Ishikawa (cell line): ENCODE data around the gene ABCF2.

Experiments
- CEBPB ChIP-seq: IDR thresholded peaks from 2 replicates; pipeline ENCODE4 v1.6.1; 2012
- CREB1 ChIP-seq: IDR thresholded peaks from 2 replicates; pipeline ENCODE4 v1.6.1; 2012; ENCODE audit warnings: low read depth
- EGR1 ChIP-seq: IDR thresholded peaks from 2 replicates; pipeline ENCODE4 v1.6.1; 2012
- EP300 ChIP-seq: IDR thresholded peaks from 2 replicates; pipeline ENCODE4 v1.6.1; 2012; ENCODE audit warnings: borderline replicate concordance
- FOXM1 ChIP-seq: IDR thresholded peaks from 2 replicates; pipeline ENCODE4 v1.6.1; 2012; ENCODE audit warnings: low read depth, borderline replicate concordance
- NFIC ChIP-seq: IDR thresholded peaks from 2 replicates; pipeline ENCODE4 v1.6.1; 2012
- RAD21 ChIP-seq: IDR thresholded peaks from 2 replicates; pipeline ENCODE4 v1.6.1; 2012; ENCODE audit warnings: low read depth
- REST ChIP-seq: IDR thresholded peaks from 2 replicates; pipeline ENCODE4 v1.6.1; 2012; ENCODE audit warnings: low read depth, mild to moderate bottlenecking
- TAF1 ChIP-seq: IDR thresholded peaks from 2 replicates; pipeline ENCODE4 v1.6.1; 2012; ENCODE audit warnings: low read depth, mild to moderate bottlenecking
- TCF12 ChIP-seq: IDR thresholded peaks from 2 replicates; pipeline ENCODE4 v1.6.1; 2012; ENCODE audit warnings: low read depth
- YY1 ChIP-seq: IDR thresholded peaks from 2 replicates; pipeline ENCODE4 v1.6.1; 2012; ENCODE audit warnings: low read depth
- TF ChIP-seq, protein P1 (sequence below): IDR thresholded peaks from 2 replicates; pipeline ENCODE4 v1.6.1; 2012
- TF ChIP-seq, protein P2 (sequence below): IDR thresholded peaks from 2 replicates; pipeline ENCODE4 v1.6.1; 2012

- TF ChIP-seq TAF1 (no peak), EP300 (no peak), CREB1 (no peak), NFIC (no peak), REST (no peak), FOXM1 (no peak), TCF12 (no peak), CEBPB (no peak), YY1 (no peak), EGR1 (no peak), RAD21 (no peak)
- TF ChIP-seq, protein P1, sequence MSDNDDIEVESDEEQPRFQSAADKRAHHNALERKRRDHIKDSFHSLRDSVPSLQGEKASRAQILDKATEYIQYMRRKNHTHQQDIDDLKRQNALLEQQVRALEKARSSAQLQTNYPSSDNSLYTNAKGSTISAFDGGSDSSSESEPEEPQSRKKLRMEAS, result no peak
- TF ChIP-seq, protein P2, sequence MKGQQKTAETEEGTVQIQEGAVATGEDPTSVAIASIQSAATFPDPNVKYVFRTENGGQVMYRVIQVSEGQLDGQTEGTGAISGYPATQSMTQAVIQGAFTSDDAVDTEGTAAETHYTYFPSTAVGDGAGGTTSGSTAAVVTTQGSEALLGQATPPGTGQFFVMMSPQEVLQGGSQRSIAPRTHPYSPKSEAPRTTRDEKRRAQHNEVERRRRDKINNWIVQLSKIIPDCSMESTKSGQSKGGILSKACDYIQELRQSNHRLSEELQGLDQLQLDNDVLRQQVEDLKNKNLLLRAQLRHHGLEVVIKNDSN, result no peak
These were observed 20.1 kb downstream of the ABCF2 start for GRCh38 chr7:151206914-151207313.
